ENCODE measurements around the gene MACROD2. TPM values are rescaled to one million over a fixed set of nuclear protein-coding genes. Genes with fewer than 3 reads are reported as not detected.

The MACROD2 gene
- total and polyA plus RNA-seq, 2 experiments from 2014 or later = 2.8 to 4.3 TPM

DNA sequence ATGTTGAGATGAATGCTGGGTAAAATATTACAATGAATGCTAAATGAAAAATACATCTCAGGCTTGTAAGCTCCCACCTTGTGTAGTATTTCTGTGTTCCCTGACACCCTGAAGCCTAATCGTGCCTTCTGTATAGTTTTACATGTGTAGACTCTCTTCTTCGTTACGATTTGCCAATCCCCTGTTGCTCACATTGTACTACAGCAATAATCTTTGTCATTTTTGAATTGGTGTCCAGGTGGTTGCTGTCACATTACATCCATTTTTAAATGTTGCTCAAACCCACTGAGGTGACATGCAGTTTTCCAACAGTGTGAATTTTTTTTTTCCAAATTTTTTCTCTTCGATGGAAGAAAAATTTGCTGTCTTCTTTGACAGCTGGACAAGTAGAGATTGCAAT lies 642.1 kb downstream of the MACROD2 start:
- ATAC-seq = no peak

More for the DNA sequence above, 642.1 kb downstream of the MACROD2 start:
- Mint-ChIP-seq H3K9me3 (peaks cover 8% of the 10 kb centered on the region; the same call in 1 of the 3 replicates), H3K4me1 (no peaks in the 10 kb centered on the region), H3K27me3 (ENCODE audit: insufficient read depth, low read depth, poor library complexity) (no peaks in the 10 kb centered on the region), H3K36me3 (ENCODE audit: low read depth) (peaks cover 11% of the 10 kb centered on the region; the same call in 2 of the 3 replicates), H3K4me3 (no peak overlapping the region), H3K27ac (no peak overlapping the region)
- Histone ChIP-seq H3K4me1 (ENCODE audit: insufficient read depth) (no peaks in the 10 kb centered on the region), H3F3A (replicated peaks; ENCODE audit: low read depth) (no peaks in the 10 kb centered on the region), H3K4me2 (no peak overlapping the region), H3K27ac (ENCODE audit: low read depth) (no peak overlapping the region), H3K27me3 (ENCODE audit: insufficient read depth) (no peaks in the 10 kb centered on the region), H3K79me2 (replicated peaks; ENCODE audit: insufficient read depth) (no peaks in the 10 kb centered on the region), H3K36me3 (ENCODE audit: insufficient read depth) (no peaks in the 10 kb centered on the region), H2AFZ (no peak overlapping the region), H3K4me3 (no peak overlapping the region), H4K20me1 (replicated peaks; ENCODE audit: insufficient read depth) (no peaks in the 10 kb centered on the region), H3K9me2 (ENCODE audit: insufficient read depth) (no peaks in the 10 kb centered on the region)
- TF ChIP-seq STAT1 (IDR thresholded peaks at IDR 0.05; ENCODE audit: unreplicated experiment) (no peak), JUNB (IDR thresholded peaks at IDR 0.05; ENCODE audit: unreplicated experiment) (no peak), ZNF331 (CRISPR knock-in tag; IDR thresholded peaks at IDR 0.05; ENCODE audit: low read depth) (no peak), ZNF114 (CRISPR knock-in tag; IDR thresholded peaks at IDR 0.05) (no peak), NANOG (IDR thresholded peaks at IDR 0.05; ENCODE audit: borderline replicate concordance) (no peak), EZH2 (IDR thresholded peaks at IDR 0.05; ENCODE audit: low read depth, unreplicated experiment) (no peak), EZH2phosphoT487 (IDR thresholded peaks at IDR 0.05; ENCODE audit: unreplicated experiment) (no peak), CREB1 (CRISPR knock-in tag; IDR thresholded peaks at IDR 0.05; ENCODE audit: low read depth) (no peak), POLR2AphosphoS5 (IDR thresholded peaks at IDR 0.05; ENCODE audit: low read depth) (no peak)
- TF ChIP-seq, protein P1, sequence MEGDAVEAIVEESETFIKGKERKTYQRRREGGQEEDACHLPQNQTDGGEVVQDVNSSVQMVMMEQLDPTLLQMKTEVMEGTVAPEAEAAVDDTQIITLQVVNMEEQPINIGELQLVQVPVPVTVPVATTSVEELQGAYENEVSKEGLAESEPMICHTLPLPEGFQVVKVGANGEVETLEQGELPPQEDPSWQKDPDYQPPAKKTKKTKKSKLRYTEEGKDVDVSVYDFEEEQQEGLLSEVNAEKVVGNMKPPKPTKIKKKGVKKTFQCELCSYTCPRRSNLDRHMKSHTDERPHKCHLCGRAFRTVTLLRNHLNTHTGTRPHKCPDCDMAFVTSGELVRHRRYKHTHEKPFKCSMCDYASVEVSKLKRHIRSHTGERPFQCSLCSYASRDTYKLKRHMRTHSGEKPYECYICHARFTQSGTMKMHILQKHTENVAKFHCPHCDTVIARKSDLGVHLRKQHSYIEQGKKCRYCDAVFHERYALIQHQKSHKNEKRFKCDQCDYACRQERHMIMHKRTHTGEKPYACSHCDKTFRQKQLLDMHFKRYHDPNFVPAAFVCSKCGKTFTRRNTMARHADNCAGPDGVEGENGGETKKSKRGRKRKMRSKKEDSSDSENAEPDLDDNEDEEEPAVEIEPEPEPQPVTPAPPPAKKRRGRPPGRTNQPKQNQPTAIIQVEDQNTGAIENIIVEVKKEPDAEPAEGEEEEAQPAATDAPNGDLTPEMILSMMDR (conservative IDR thresholded peaks at IDR 0.05; ENCODE audit: low read depth in 2 of 2) = no peak
- TF ChIP-seq, protein P2, sequence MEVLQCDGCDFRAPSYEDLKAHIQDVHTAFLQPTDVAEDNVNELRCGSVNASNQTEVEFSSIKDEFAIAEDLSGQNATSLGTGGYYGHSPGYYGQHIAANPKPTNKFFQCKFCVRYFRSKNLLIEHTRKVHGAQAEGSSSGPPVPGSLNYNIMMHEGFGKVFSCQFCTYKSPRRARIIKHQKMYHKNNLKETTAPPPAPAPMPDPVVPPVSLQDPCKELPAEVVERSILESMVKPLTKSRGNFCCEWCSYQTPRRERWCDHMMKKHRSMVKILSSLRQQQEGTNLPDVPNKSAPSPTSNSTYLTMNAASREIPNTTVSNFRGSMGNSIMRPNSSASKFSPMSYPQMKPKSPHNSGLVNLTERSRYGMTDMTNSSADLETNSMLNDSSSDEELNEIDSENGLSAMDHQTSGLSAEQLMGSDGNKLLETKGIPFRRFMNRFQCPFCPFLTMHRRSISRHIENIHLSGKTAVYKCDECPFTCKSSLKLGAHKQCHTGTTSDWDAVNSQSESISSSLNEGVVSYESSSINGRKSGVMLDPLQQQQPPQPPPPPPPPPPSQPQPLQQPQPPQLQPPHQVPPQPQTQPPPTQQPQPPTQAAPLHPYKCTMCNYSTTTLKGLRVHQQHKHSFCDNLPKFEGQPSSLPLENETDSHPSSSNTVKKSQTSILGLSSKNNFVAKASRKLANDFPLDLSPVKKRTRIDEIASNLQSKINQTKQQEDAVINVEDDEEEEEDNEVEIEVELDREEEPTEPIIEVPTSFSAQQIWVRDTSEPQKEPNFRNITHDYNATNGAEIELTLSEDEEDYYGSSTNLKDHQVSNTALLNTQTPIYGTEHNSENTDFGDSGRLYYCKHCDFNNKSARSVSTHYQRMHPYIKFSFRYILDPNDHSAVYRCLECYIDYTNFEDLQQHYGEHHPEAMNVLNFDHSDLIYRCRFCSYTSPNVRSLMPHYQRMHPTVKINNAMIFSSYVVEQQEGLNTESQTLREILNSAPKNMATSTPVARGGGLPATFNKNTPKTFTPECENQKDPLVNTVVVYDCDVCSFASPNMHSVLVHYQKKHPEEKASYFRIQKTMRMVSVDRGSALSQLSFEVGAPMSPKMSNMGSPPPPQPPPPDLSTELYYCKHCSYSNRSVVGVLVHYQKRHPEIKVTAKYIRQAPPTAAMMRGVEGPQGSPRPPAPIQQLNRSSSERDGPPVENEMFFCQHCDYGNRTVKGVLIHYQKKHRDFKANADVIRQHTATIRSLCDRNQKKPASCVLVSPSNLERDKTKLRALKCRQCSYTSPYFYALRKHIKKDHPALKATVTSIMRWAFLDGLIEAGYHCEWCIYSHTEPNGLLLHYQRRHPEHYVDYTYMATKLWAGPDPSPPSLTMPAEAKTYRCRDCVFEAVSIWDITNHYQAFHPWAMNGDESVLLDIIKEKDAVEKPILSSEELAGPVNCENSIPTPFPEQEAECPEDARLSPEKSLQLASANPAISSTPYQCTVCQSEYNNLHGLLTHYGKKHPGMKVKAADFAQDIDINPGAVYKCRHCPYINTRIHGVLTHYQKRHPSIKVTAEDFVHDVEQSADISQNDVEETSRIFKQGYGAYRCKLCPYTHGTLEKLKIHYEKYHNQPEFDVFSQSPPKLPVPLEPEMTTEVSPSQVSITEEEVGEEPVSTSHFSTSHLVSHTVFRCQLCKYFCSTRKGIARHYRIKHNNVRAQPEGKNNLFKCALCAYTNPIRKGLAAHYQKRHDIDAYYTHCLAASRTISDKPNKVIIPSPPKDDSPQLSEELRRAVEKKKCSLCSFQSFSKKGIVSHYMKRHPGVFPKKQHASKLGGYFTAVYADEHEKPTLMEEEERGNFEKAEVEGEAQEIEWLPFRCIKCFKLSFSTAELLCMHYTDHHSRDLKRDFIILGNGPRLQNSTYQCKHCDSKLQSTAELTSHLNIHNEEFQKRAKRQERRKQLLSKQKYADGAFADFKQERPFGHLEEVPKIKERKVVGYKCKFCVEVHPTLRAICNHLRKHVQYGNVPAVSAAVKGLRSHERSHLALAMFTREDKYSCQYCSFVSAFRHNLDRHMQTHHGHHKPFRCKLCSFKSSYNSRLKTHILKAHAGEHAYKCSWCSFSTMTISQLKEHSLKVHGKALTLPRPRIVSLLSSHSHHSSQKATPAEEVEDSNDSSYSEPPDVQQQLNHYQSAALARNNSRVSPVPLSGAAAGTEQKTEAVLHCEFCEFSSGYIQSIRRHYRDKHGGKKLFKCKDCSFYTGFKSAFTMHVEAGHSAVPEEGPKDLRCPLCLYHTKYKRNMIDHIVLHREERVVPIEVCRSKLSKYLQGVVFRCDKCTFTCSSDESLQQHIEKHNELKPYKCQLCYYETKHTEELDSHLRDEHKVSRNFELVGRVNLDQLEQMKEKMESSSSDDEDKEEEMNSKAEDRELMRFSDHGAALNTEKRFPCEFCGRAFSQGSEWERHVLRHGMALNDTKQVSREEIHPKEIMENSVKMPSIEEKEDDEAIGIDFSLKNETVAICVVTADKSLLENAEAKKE (CRISPR knock-in tag; IDR thresholded peaks at IDR 0.05) = no peak
- TF ChIP-seq, protein P3, sequence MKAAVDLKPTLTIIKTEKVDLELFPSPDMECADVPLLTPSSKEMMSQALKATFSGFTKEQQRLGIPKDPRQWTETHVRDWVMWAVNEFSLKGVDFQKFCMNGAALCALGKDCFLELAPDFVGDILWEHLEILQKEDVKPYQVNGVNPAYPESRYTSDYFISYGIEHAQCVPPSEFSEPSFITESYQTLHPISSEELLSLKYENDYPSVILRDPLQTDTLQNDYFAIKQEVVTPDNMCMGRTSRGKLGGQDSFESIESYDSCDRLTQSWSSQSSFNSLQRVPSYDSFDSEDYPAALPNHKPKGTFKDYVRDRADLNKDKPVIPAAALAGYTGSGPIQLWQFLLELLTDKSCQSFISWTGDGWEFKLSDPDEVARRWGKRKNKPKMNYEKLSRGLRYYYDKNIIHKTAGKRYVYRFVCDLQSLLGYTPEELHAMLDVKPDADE (IDR thresholded peaks at IDR 0.05) = no peak
- TF ChIP-seq, protein P4, sequence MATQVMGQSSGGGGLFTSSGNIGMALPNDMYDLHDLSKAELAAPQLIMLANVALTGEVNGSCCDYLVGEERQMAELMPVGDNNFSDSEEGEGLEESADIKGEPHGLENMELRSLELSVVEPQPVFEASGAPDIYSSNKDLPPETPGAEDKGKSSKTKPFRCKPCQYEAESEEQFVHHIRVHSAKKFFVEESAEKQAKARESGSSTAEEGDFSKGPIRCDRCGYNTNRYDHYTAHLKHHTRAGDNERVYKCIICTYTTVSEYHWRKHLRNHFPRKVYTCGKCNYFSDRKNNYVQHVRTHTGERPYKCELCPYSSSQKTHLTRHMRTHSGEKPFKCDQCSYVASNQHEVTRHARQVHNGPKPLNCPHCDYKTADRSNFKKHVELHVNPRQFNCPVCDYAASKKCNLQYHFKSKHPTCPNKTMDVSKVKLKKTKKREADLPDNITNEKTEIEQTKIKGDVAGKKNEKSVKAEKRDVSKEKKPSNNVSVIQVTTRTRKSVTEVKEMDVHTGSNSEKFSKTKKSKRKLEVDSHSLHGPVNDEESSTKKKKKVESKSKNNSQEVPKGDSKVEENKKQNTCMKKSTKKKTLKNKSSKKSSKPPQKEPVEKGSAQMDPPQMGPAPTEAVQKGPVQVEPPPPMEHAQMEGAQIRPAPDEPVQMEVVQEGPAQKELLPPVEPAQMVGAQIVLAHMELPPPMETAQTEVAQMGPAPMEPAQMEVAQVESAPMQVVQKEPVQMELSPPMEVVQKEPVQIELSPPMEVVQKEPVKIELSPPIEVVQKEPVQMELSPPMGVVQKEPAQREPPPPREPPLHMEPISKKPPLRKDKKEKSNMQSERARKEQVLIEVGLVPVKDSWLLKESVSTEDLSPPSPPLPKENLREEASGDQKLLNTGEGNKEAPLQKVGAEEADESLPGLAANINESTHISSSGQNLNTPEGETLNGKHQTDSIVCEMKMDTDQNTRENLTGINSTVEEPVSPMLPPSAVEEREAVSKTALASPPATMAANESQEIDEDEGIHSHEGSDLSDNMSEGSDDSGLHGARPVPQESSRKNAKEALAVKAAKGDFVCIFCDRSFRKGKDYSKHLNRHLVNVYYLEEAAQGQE (IDR thresholded peaks at IDR 0.05; ENCODE audit: unreplicated experiment) = no peak
- no peak for DNase-seq (ENCODE audit: low spot score)

Measured in GM23338 (cell line).